ENCODE data around the gene PPP1R37. TPM values are rescaled to one million over a fixed set of nuclear protein-coding genes. Genes with fewer than 3 reads are reported as not detected.

Gene PPP1R37
- total RNA-seq, 1 experiment from 2014 or later, result 46.4 TPM

- intact Hi-C loops (cut with micrococcal nuclease), result no loop called here
- ATAC-seq (no peak), DNase-seq (no peak)
- Histone ChIP-seq H4K20me1 (ENCODE audit: low read length) (no peaks in the 10 kb centered on the region), H3K4me3 (ENCODE audit: low read length) (no peak overlapping the region), H3F3A (ENCODE audit: low read length, unreplicated experiment) (no peaks in the 10 kb centered on the region), H3K27ac (ENCODE audit: low read length) (no peak overlapping the region), H3K9me2 (replicated peaks; ENCODE audit: low read length) (no peaks in the 10 kb centered on the region), H3K9ac (ENCODE audit: low read length) (no peak overlapping the region), H3K79me2 (ENCODE audit: low read length) (no peaks in the 10 kb centered on the region), H3K27me3 (ENCODE audit: low read length) (no peaks in the 10 kb centered on the region), H3K4me2 (ENCODE audit: low read length) (no peak overlapping the region), H2AFZ (ENCODE audit: low read length) (no peak overlapping the region), H3K4me1 (ENCODE audit: insufficient read depth, low read length) (no peaks in the 10 kb centered on the region), H3K36me3 (ENCODE audit: low read depth, low read length) (no peaks in the 10 kb centered on the region; the same call in 1 of the 2 replicates), H3K9me3 (ENCODE audit: low read length) (no peaks in the 10 kb centered on the region)
- no TSS peak for BruUV-seq (replicated peaks)
- POLR2A ChIA-PET (ENCODE audit: unreplicated experiment), result no interaction called here
- CTCF ChIA-PET, result no interaction called here
- no peak for TF ChIP-seq CTCF (conservative IDR thresholded peaks at IDR 0.05; ENCODE audit: low read depth, low read length)
- no peak for TF ChIP-seq EZH2phosphoT487 (IDR thresholded peaks at IDR 0.05; ENCODE audit: borderline replicate concordance, low read length)
- TF ChIP-seq EZH2 (IDR thresholded peaks at IDR 0.05; ENCODE audit: low read length, unreplicated experiment), result no peak
Measured at GRCh38 chr19:45068041-45068440, 24.9 kb upstream of the PPP1R37 start.

DNA sequence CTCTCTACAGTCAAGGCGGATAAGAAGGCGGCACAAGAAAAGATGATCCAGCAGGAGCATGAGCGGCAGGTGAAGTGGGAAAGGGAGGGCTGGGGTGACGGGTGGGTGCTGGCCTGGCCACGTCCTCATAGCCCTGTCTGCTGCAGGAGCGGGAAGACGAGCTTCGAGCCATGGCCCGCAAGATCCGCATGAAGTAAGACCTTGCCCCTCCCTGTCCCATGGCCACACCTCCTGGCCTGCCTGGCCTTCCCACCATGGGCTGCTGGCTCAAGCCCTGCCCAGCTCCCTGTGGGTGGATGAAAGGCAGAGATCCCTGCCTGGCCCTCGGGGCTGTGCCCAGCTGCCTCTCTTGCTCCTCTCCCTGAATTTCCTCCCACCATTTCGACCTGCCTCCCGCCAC is 23.9 kb upstream of the PPP1R37 start:
- H3K4me1 ChIP-seq (ENCODE audit: insufficient read depth, low read length), result no peaks in the 10 kb centered on the region
- BruUV-seq (replicated peaks), result no TSS peak

DNA sequence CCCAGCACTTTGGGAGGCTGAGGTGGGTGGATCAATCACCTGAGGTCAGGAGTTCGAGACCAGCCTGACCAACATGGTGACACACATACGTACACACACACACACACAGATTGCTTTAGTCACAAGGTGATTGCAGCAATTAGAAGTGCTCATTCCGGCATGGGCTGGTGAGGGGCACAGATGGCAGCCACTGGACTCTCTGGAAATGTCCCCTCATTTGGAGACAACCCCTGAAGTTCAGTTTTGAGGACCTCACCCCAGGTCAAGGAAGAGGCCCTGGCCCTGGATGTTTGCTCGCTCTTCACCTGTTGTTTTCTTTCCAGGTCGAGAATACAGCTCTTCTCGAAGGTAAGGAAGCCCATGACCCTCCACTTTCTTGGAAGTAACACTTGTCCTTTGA is 22.8 kb upstream of the PPP1R37 start:
- no TSS peak for BruUV-seq (replicated peaks)
- H3K4me3 ChIP-seq (ENCODE audit: low read length), result no peak overlapping the region
- H3K36me3 ChIP-seq (ENCODE audit: low read depth, low read length), result no peaks in the 10 kb centered on the region
- POLR2A ChIA-PET (ENCODE audit: unreplicated experiment), result no interaction called here
- H3K27me3 ChIP-seq (ENCODE audit: low read length), result no peaks in the 10 kb centered on the region
- no peak overlapping the region for H2AFZ ChIP-seq (ENCODE audit: low read length)
- intact Hi-C loops (cut with micrococcal nuclease), result no loop called here
- H3K27ac ChIP-seq (ENCODE audit: low read length), result no peak overlapping the region
- H3K4me1 ChIP-seq (ENCODE audit: insufficient read depth, low read length), result no peaks in the 10 kb centered on the region; the same call in 1 of the 2 replicates
- H3K79me2 ChIP-seq (ENCODE audit: low read length), result peaks cover 10% of the 10 kb centered on the region
- no peak overlapping the region for H3K4me2 ChIP-seq (ENCODE audit: low read length)
- no peak overlapping the region for H3K9ac ChIP-seq (ENCODE audit: low read length)
- H4K20me1 ChIP-seq (ENCODE audit: low read length), result no peaks in the 10 kb centered on the region
- H3K9me2 ChIP-seq (replicated peaks; ENCODE audit: low read length), result no peaks in the 10 kb centered on the region
- DNase-seq (no peak), ATAC-seq (no peak)
- TF ChIP-seq EZH2 (IDR thresholded peaks at IDR 0.05; ENCODE audit: low read length, unreplicated experiment), result no peak
- TF ChIP-seq CTCF (conservative IDR thresholded peaks at IDR 0.05; ENCODE audit: low read depth, low read length), result no peak
- H3F3A ChIP-seq (ENCODE audit: low read length, unreplicated experiment), result no peaks in the 10 kb centered on the region
- CTCF ChIA-PET, result no interaction called here
- H3K9me3 ChIP-seq (ENCODE audit: low read length), result no peaks in the 10 kb centered on the region

More for the DNA sequence above, 23.9 kb upstream of the PPP1R37 start:
- Histone ChIP-seq H3K4me2 (ENCODE audit: low read length) (no peak overlapping the region), H2AFZ (ENCODE audit: low read length) (no peak overlapping the region), H3K9me2 (replicated peaks; ENCODE audit: low read length) (no peaks in the 10 kb centered on the region), H3K9ac (ENCODE audit: low read length) (no peak overlapping the region), H4K20me1 (ENCODE audit: low read length) (no peaks in the 10 kb centered on the region), H3K79me2 (ENCODE audit: low read length) (no peaks in the 10 kb centered on the region), H3K27me3 (ENCODE audit: low read length) (no peaks in the 10 kb centered on the region), H3K4me3 (ENCODE audit: low read length) (no peak overlapping the region), H3F3A (ENCODE audit: low read length, unreplicated experiment) (no peaks in the 10 kb centered on the region), H3K27ac (ENCODE audit: low read length) (no peak overlapping the region), H3K9me3 (ENCODE audit: low read length) (no peaks in the 10 kb centered on the region), H3K36me3 (ENCODE audit: low read depth, low read length) (no peaks in the 10 kb centered on the region; the same call in 1 of the 2 replicates)
- TF ChIP-seq CTCF (conservative IDR thresholded peaks at IDR 0.05; ENCODE audit: low read depth, low read length), result no peak
- TF ChIP-seq EZH2phosphoT487 (IDR thresholded peaks at IDR 0.05; ENCODE audit: borderline replicate concordance, low read length), result no peak
- CTCF ChIA-PET, result no interaction called here
- DNase-seq, result peak; percentile 24
- POLR2A ChIA-PET (ENCODE audit: unreplicated experiment), result no interaction called here
- peak; percentile 57 for ATAC-seq
- intact Hi-C loops (cut with micrococcal nuclease), result no loop called here

All from PC-3 (cell line).